ENCODE measurements around the gene FAM20A. TPM values are rescaled to one million over a fixed set of nuclear protein-coding genes. Genes with fewer than 3 reads are reported as not detected.

Gene FAM20A
- total and polyA plus RNA-seq, 9 of the 15 experiments (the other 6 are each of a cell fraction or from before 2014, with no cell fraction given) = 0.07 TPM; not detected in 8

DNA sequence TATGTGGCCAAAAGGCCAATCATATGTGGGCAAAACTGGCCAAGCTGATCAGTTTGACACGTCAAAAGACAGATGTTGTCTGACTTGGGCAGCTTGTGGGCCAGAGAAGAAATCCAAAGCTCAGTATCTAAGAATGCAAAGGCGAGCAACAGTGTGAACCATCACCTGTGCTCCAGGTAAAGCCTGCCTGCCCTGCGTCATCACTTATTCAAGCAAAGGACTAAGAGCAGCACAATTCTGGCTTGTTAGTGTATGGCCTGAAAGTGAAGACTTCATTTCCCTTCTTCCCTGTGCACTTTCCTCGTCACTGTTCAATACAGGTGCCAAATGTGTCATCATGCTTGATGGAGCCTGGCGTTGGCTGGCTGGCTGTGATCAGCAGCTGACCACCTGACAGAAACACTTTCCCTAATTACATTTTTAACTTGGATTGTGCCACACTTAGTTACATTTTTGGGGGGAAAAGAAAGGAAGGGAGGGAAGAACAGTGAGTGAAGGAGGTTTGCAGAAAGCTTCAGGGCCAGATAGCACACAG is 4.7 kb downstream of the FAM20A start:
- FAIRE-seq (no peak), ATAC-seq (no peak), DNase-seq (ENCODE audit: extremely low read depth in 1 of 4, low spot score in 3 of 4) (no peak)
- BruUV-seq (replicated peaks) = no TSS peak
- no peaks in the 10 kb centered on the region for H3K9me3 ChIP-seq (replicated peaks; ENCODE audit: control insufficient read depth, insufficient read depth, low read depth, low read length)
- TF ChIP-seq ZNF561 (CRISPR knock-in tag; conservative IDR thresholded peaks at IDR 0.05) (no peak), ZNF212 (CRISPR knock-in tag; IDR thresholded peaks at IDR 0.05) (no peak), PTBP1 (IDR thresholded peaks at IDR 0.05; ENCODE audit: low read depth, low read length) (no peak), MCM2 (IDR thresholded peaks at IDR 0.05; ENCODE audit: low read depth) (no peak), RBFOX2 (IDR thresholded peaks at IDR 0.05; ENCODE audit: low read depth, low read length) (no peak), ZNF668 (CRISPR knock-in tag; IDR thresholded peaks at IDR 0.05) (no peak), ZNF695 (CRISPR knock-in tag; IDR thresholded peaks at IDR 0.05) (no peak)
- TF ChIP-seq, protein P1, sequence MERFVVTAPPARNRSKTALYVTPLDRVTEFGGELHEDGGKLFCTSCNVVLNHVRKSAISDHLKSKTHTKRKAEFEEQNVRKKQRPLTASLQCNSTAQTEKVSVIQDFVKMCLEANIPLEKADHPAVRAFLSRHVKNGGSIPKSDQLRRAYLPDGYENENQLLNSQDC (CRISPR knock-in tag; IDR thresholded peaks at IDR 0.05) = no peak
- TF ChIP-seq, protein P2, sequence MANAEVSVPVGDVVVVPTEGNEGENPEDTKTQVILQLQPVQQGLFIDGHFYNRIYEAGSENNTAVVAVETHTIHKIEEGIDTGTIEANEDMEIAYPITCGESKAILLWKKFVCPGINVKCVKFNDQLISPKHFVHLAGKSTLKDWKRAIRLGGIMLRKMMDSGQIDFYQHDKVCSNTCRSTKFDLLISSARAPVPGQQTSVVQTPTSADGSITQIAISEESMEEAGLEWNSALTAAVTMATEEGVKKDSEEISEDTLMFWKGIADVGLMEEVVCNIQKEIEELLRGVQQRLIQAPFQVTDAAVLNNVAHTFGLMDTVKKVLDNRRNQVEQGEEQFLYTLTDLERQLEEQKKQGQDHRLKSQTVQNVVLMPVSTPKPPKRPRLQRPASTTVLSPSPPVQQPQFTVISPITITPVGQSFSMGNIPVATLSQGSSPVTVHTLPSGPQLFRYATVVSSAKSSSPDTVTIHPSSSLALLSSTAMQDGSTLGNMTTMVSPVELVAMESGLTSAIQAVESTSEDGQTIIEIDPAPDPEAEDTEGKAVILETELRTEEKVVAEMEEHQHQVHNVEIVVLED (CRISPR knock-in tag; IDR thresholded peaks at IDR 0.05) = no peak
- TF ChIP-seq, protein P3, sequence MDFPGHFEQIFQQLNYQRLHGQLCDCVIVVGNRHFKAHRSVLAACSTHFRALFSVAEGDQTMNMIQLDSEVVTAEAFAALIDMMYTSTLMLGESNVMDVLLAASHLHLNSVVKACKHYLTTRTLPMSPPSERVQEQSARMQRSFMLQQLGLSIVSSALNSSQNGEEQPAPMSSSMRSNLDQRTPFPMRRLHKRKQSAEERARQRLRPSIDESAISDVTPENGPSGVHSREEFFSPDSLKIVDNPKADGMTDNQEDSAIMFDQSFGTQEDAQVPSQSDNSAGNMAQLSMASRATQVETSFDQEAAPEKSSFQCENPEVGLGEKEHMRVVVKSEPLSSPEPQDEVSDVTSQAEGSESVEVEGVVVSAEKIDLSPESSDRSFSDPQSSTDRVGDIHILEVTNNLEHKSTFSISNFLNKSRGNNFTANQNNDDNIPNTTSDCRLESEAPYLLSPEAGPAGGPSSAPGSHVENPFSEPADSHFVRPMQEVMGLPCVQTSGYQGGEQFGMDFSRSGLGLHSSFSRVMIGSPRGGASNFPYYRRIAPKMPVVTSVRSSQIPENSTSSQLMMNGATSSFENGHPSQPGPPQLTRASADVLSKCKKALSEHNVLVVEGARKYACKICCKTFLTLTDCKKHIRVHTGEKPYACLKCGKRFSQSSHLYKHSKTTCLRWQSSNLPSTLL (IDR thresholded peaks at IDR 0.05) = no peak
- WGBS (ENCODE audit: insufficient coverage, low coverage, missing lambda C conversion rate) = 5% methylated on average over 5 of the region's 5 CpGs
- H3K79me2 ChIP-seq (ENCODE audit: control insufficient read depth, insufficient read depth, low read length) = no peaks in the 10 kb centered on the region
- intact Hi-C loops (cut with micrococcal nuclease) = no loop called here
- no peak overlapping the region for H3K4me2 ChIP-seq (ENCODE audit: insufficient read depth, low read length)
- H3K4me3 ChIP-seq = no peak overlapping the region
- H3K9me1 ChIP-seq (ENCODE audit: control insufficient read depth, insufficient read depth, low read length) = no peaks in the 10 kb centered on the region
- H3K36me3 ChIP-seq (ENCODE audit: control insufficient read depth, insufficient read depth, low read length) = no peaks in the 10 kb centered on the region
- H2AFZ ChIP-seq (ENCODE audit: low read depth, low read length) = no peak overlapping the region
- H3K9ac ChIP-seq (ENCODE audit: insufficient read depth in 1 of 2, low read depth in 2 of 2, low read length in 2 of 2) = no peak overlapping the region
- no peak overlapping the region for H3K27ac ChIP-seq (ENCODE audit: extremely low read depth, low read depth, low read length)
- peaks cover 6 to 17% of the 10 kb centered on the region in 2 experiments; a peak in 3 of 5 replicates for H3K4me1 ChIP-seq (replicated peaks in 1 of 2; ENCODE audit: control insufficient read depth in 2 of 2, insufficient read depth in 2 of 2, low read length in 2 of 2)
- CTCF ChIA-PET (ENCODE audit: low intra/inter-chr PET ratio) = no interaction called here
- POLR2A ChIA-PET = no interaction called here
- in situ Hi-C loops (cut with MboI) = no loop called here
- peaks cover 16 to 24% of the 10 kb centered on the region in 2 experiments for H3K27me3 ChIP-seq (ENCODE audit: control insufficient read depth in 2 of 2, insufficient read depth in 2 of 2, low read length in 2 of 2)
- H4K20me1 ChIP-seq (replicated peaks; ENCODE audit: control insufficient read depth, insufficient read depth, low read length) = no peaks in the 10 kb centered on the region

All from K562 (cell line).